DND-41 (cell line): ENCODE measurements around the gene FSCN2.

ENCODE experiments used
- ATAC-seq: fragments of 200-7000 bp; cut with Tn5 transposase; 3 replicates; pipeline ENCODE4 v1.9.1; 2021; ENCODE audit warnings: low read depth; ENCODE audit not compliant: insufficient read depth
- DNase-seq: peaks from one replicate; pipeline ENCODE4 v3.0.0-alpha.2; 2020
- H2AFZ ChIP-seq: 2 replicates; pipeline ENCODE4 v1.6.0; 2012; ENCODE audit warnings: low read depth, low read length
- H3K27ac ChIP-seq: 2 replicates; pipeline ENCODE4 v1.5.1; 2012; ENCODE audit warnings: low read length, inconsistent platforms
- H3K27me3 ChIP-seq: fragments of 200-600 bp; sonication (generic); 2 replicates; pipeline ENCODE4 v1.6.0; 2012; ENCODE audit warnings: low read length, mild to moderate bottlenecking, inconsistent platforms; ENCODE audit not compliant: insufficient read depth, poor library complexity
- H3K36me3 ChIP-seq: 2 replicates; pipeline ENCODE4 v1.5.1; 2012; ENCODE audit warnings: low read length, inconsistent platforms; ENCODE audit not compliant: insufficient read depth
- H3K4me1 ChIP-seq: 2 replicates; pipeline ENCODE4 v1.5.1; 2012; ENCODE audit warnings: mild to moderate bottlenecking, low read length; ENCODE audit not compliant: insufficient read depth
- H3K4me2 ChIP-seq: 2 replicates; pipeline ENCODE4 v1.6.0; 2012; ENCODE audit warnings: mild to moderate bottlenecking, moderate library complexity, low read length, inconsistent platforms; ENCODE audit not compliant: insufficient read depth
- H3K4me3 ChIP-seq, 2 experiments: fragments of 200-600 bp in 1 of 2; shearing (Covaris generic) in 1 of 2; 2 replicates each; pipeline ENCODE4 v1.5.1; 2012 to 2016; ENCODE audit warnings: inconsistent platforms in 2 of 2, low read length in 2 of 2, mild to moderate bottlenecking in 2 of 2, low read depth in 1 of 2, moderate library complexity in 1 of 2
- H3K79me2 ChIP-seq: 2 replicates; pipeline ENCODE4 v1.6.0; 2012; ENCODE audit warnings: low read length, inconsistent platforms; ENCODE audit not compliant: insufficient read depth
- H3K9ac ChIP-seq: 2 replicates; pipeline ENCODE4 v1.6.0; 2012; ENCODE audit warnings: low read depth, mild to moderate bottlenecking, inconsistent platforms, low read length, moderate library complexity
- H3K9me3 ChIP-seq: 2 replicates; pipeline ENCODE4 v1.5.1; 2012; ENCODE audit warnings: low read length, moderate library complexity, mild to moderate bottlenecking, inconsistent platforms; ENCODE audit not compliant: insufficient read depth, severe bottlenecking
- H4K20me1 ChIP-seq: 2 replicates; pipeline ENCODE4 v1.6.0; 2012; ENCODE audit warnings: low read length; ENCODE audit not compliant: insufficient read depth
- EZH2 ChIP-seq: IDR thresholded peaks from 3 replicates; pipeline ENCODE4 v1.6.1; 2012; ENCODE audit warnings: borderline replicate concordance, low read depth, mild to moderate bottlenecking, moderate library complexity, low read length, inconsistent platforms; ENCODE audit not compliant: severe bottlenecking
- TF ChIP-seq, protein P1 (sequence below): IDR thresholded peaks from 2 replicates; pipeline ENCODE4 v1.5.1; 2012; ENCODE audit warnings: borderline replicate concordance, low read length, moderate library complexity, mild to moderate bottlenecking; ENCODE audit not compliant: poor library complexity, severe bottlenecking; ENCODE audit errors: extremely low read depth

FSCN2 gene

GRCh38 chr17:81535480-81536298 is 7.5 kb downstream of the FSCN2 start:
- H3K4me1 ChIP-seq, result no peaks in the 10 kb centered on the region
- H3K9ac ChIP-seq, result no peak overlapping the region
- no peak overlapping the region for H3K27ac ChIP-seq
- H3K36me3 ChIP-seq, result peaks cover 25% of the 10 kb centered on the region
- no peaks in the 10 kb centered on the region for H3K27me3 ChIP-seq
- no peak overlapping the region for H3K4me3 ChIP-seq
- ATAC-seq, result no peak
- no peak overlapping the region for H2AFZ ChIP-seq
- no peaks in the 10 kb centered on the region for H3K79me2 ChIP-seq
- no peak for TF ChIP-seq EZH2
- TF ChIP-seq, protein P1, sequence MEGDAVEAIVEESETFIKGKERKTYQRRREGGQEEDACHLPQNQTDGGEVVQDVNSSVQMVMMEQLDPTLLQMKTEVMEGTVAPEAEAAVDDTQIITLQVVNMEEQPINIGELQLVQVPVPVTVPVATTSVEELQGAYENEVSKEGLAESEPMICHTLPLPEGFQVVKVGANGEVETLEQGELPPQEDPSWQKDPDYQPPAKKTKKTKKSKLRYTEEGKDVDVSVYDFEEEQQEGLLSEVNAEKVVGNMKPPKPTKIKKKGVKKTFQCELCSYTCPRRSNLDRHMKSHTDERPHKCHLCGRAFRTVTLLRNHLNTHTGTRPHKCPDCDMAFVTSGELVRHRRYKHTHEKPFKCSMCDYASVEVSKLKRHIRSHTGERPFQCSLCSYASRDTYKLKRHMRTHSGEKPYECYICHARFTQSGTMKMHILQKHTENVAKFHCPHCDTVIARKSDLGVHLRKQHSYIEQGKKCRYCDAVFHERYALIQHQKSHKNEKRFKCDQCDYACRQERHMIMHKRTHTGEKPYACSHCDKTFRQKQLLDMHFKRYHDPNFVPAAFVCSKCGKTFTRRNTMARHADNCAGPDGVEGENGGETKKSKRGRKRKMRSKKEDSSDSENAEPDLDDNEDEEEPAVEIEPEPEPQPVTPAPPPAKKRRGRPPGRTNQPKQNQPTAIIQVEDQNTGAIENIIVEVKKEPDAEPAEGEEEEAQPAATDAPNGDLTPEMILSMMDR, result no peak
- H3K9me3 ChIP-seq, result no peaks in the 10 kb centered on the region
- DNase-seq, result no peak
- H4K20me1 ChIP-seq, result peaks cover 27% of the 10 kb centered on the region
- no peak overlapping the region for H3K4me2 ChIP-seq

GRCh38 chr17:81536299-81537290 is 8.4 kb downstream of the FSCN2 start:
- no peak for DNase-seq
- no peak overlapping the region for H3K4me2 ChIP-seq
- H3K9me3 ChIP-seq, result no peaks in the 10 kb centered on the region
- H3K27me3 ChIP-seq, result no peaks in the 10 kb centered on the region
- H4K20me1 ChIP-seq, result peaks cover 27% of the 10 kb centered on the region
- no peak for ATAC-seq
- H3K4me3 ChIP-seq, result no peak overlapping the region
- H3K27ac ChIP-seq, result no peak overlapping the region
- no peaks in the 10 kb centered on the region for H3K79me2 ChIP-seq
- no peak overlapping the region for H2AFZ ChIP-seq
- TF ChIP-seq, protein P1, result no peak
- TF ChIP-seq EZH2, result no peak
- no peaks in the 10 kb centered on the region for H3K4me1 ChIP-seq
- no peak overlapping the region for H3K9ac ChIP-seq
- peaks cover 34% of the 10 kb centered on the region for H3K36me3 ChIP-seq

DNA sequence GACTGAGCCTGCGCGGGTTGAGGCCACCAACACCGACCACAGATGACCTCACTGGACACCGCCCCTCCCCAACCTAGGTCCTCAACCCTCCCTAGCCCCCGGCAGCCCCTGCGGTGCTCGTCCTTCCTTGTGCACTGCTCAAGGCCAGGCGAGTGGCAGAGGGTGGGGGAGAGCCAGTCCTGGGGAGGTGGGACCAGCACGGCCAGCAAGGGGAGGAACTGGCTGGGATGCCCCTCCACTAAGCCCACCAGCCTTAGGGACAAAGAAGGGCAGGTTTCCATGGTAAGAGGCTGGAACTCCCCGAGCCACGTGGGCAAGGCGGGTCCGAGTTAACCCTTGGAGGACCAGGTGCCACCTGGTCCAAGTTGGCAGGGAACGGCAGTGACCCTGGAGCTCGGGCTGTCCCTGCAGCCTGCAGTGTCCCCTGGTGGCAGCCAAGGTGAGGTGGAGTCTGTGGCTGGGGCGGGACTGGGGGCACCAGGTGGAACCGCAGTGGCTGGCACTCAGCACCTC is 9.2 kb downstream of the FSCN2 start:
- Histone ChIP-seq H3K27ac (no peak overlapping the region), H4K20me1 (peaks cover 27% of the 10 kb centered on the region), H3K4me3 (no peak overlapping the region), H3K36me3 (peaks cover 35% of the 10 kb centered on the region), H3K4me1 (no peaks in the 10 kb centered on the region), H3K79me2 (no peaks in the 10 kb centered on the region), H3K4me2 (no peak overlapping the region), H3K27me3 (no peaks in the 10 kb centered on the region), H3K9me3 (no peaks in the 10 kb centered on the region), H3K9ac (no peak overlapping the region), H2AFZ (no peak overlapping the region)
- peak; percentile 32 for ATAC-seq
- TF ChIP-seq, protein P1, result peak; percentile 57
- TF ChIP-seq EZH2, result no peak
- DNase-seq, result peak; percentile 29
